Psoas muscle (tissue), 8 donors: Measurements from ENCODE around the gene ANAPC13. TPM values are rescaled to one million over a fixed set of nuclear protein-coding genes. Genes with fewer than 3 reads are reported as not detected.

Source experiments
- ATAC-seq, 4 donors: fragments of 200-7000 bp; cut with Tn5 transposase; one replicate each; pipeline ENCODE4 v1.9.1; 2020; ENCODE audit warnings: moderate library complexity in 3 of 4, mild to moderate bottlenecking in 2 of 4
- DNase-seq, 2 donors: peaks; one replicate each; pipeline ENCODE4 v3.0.0-alpha.2; 2020
- H3K27ac ChIP-seq: fragments of 200-600 bp; one replicate; pipeline ENCODE4 v1.8.0; 2022
- H3K27me3 ChIP-seq, 3 donors: fragments of 200-600 bp in 1 of 3; one replicate each; pipeline versions ENCODE4 v1.6.1 to v1.8.0; 2013 to 2022; ENCODE audit warnings: low read length in 2 of 3, mild to moderate bottlenecking in 2 of 3, moderate library complexity in 1 of 3; ENCODE audit not compliant: insufficient read depth in 3 of 3
- H3K36me3 ChIP-seq, 2 donors: fragments of 200-600 bp in 1 of 2; one replicate each; pipeline versions ENCODE4 v1.6.1 to v1.8.0; 2013 to 2022; ENCODE audit warnings: low read depth in 1 of 2, mild to moderate bottlenecking in 1 of 2, moderate library complexity in 1 of 2; ENCODE audit not compliant: insufficient read depth in 1 of 2
- H3K4me1 ChIP-seq: fragments of 200-600 bp; one replicate; pipeline ENCODE4 v1.8.0; 2022
- H3K4me3 ChIP-seq: fragments of 200-600 bp; one replicate; pipeline ENCODE4 v1.8.0; 2022; ENCODE audit warnings: mild to moderate bottlenecking
- H3K9me3 ChIP-seq: fragments of 200-600 bp; one replicate; pipeline ENCODE4 v1.8.0; 2022
- CTCF ChIP-seq: fragments of 200-600 bp; IDR thresholded peaks from one replicate; pipeline ENCODE4 v1.8.0; 2022; ENCODE audit warnings: antibody characterized with exemption
- WGBS, 3 donors: extraction: QIAGEN DNeasy Blood & Tissue Kit; methylation state at CpG; one replicate each; pipeline versions ENCODE4 v1.1.6 to v1.1.7; 2013; 5-methylcytosine and 5-hydroxymethylcytosine counted together
- intact Hi-C, 2 donors: fragments of 100-400 bp; cut with DNase I; formaldehyde crosslinking; loops; one replicate each; pipeline versions ENCODE4 v1.11.0 to v1.14.2; 2022
- polyA plus RNA-seq, 3 donors: library from polyadenylated mRNA; stranded (reverse); fragments of 200-250 nt; gene quantifications; one replicate each; pipeline ENCODE4 v1.2.3, GENCODE V29; 2013
- total RNA-seq, 4 donors: library from RNA; stranded (reverse); fragmentation: NEBNext Ultra II Directional in 2 of 4; extraction: Animal tissue kit (Norgen Biotek cat#: 25700) in 2 of 4; gene quantifications; one replicate each; pipeline versions ENCODE4 v1.2.1 to v1.2.4, GENCODE V29; 2021 to 2023
- donor health status: healthy with polysubstance abuse.
- donor health status: DM: no; HTN: no; CAD: no; lungs with moderate emphysema.
- donor health status: Bipolar disorder and iron deficiency.
- donor health status: healthy.
- donor health status: DM: yes; HTN: yes; CAD: no.
- donor health status: DM: no; HTN: no; CAD: no.
- donor health status: DM: no; HTN: no; CAD: no.
- donor health status: DM: yes; HTN: yes; CAD: no.

ANAPC13 gene
- total and polyA plus RNA-seq, 7 donors: 48.6 to 73.7 (median 65.8) TPM

- no peaks in the 10 kb centered on the region for H3K9me3 ChIP-seq
- TF ChIP-seq CTCF: no peak
- 46 to 83% (median 68%) methylated on average over 1 of the region's 1 CpG for WGBS, 3 donors
These were observed 38.4 kb downstream of the ANAPC13 start for GRCh38 chr3:134447351-134447750.

GRCh38 chr3:134446800-134447199 is 39.0 kb downstream of the ANAPC13 start:
- no peaks in the 10 kb centered on the region for H3K36me3 ChIP-seq
- DNase-seq (no peak), ATAC-seq (no peak)
- H3K4me1 ChIP-seq: peaks cover 7% of the 10 kb centered on the region
- intact Hi-C loops: no loop called here
- H3K4me3 ChIP-seq: no peak overlapping the region
- no peak for TF ChIP-seq CTCF
- no peaks in the 10 kb centered on the region for H3K27me3 ChIP-seq
- 57 to 61% (median 61%) methylated on average over 3 of the region's 3 CpGs for WGBS, 3 donors
- no peak overlapping the region for H3K27ac ChIP-seq
- H3K9me3 ChIP-seq: no peaks in the 10 kb centered on the region

More at GRCh38 chr3:134447351-134447750, 38.4 kb downstream of the ANAPC13 start:
- no peak overlapping the region for H3K4me3 ChIP-seq
- H3K27ac ChIP-seq: no peak overlapping the region
- no peaks in the 10 kb centered on the region for H3K27me3 ChIP-seq
- ATAC-seq (no peak), DNase-seq (no peak)
- intact Hi-C loops: no loop called here
- H3K4me1 ChIP-seq: peaks cover 7% of the 10 kb centered on the region
- no peaks in the 10 kb centered on the region for H3K36me3 ChIP-seq

GRCh38 chr3:134445636-134446035 is 40.1 kb downstream of the ANAPC13 start:
- DNase-seq (no peak), ATAC-seq (peak in 2 of 4 donors; percentile 50 to 61)
- no peak overlapping the region for H3K27ac ChIP-seq
- intact Hi-C loops: no loop called here
- H3K9me3 ChIP-seq: no peaks in the 10 kb centered on the region
- peaks cover 7% of the 10 kb centered on the region for H3K4me1 ChIP-seq
- H3K27me3 ChIP-seq: no peaks in the 10 kb centered on the region
- WGBS, 3 donors: 9 to 18% (median 16%) methylated on average over 1 of the region's 1 CpG
- TF ChIP-seq CTCF: no peak
- H3K4me3 ChIP-seq: no peak overlapping the region
- no peaks in the 10 kb centered on the region for H3K36me3 ChIP-seq

- H3K4me3 ChIP-seq: no peak overlapping the region
- no peak for TF ChIP-seq CTCF
- ATAC-seq: no peak
- H3K9me3 ChIP-seq: no peaks in the 10 kb centered on the region
- peaks cover 7% of the 10 kb centered on the region for H3K4me1 ChIP-seq
- intact Hi-C loops: no loop called here
- 90 to 95% (median 93%) methylated on average over 1 of the region's 1 CpG for WGBS, 3 donors
- no peak overlapping the region for H3K27ac ChIP-seq
- H3K36me3 ChIP-seq: no peaks in the 10 kb centered on the region
- DNase-seq: no peak
- H3K27me3 ChIP-seq: no peaks in the 10 kb centered on the region
These were observed 40.7 kb downstream of the ANAPC13 start for GRCh38 chr3:134445095-134445494.

GRCh38 chr3:134441821-134442220 is 44.0 kb downstream of the ANAPC13 start:
- no peak for DNase-seq
- 82 to 89% (median 86%) methylated on average over 2 of the region's 2 CpGs for WGBS, 3 donors
- ATAC-seq: no peak
- Histone ChIP-seq H3K4me3 (no peak overlapping the region), H3K9me3 (no peaks in the 10 kb centered on the region), H3K27ac (no peak overlapping the region), H3K27me3 (no peaks in the 10 kb centered on the region), H3K4me1 (peaks cover 5% of the 10 kb centered on the region), H3K36me3 (no peaks in the 10 kb centered on the region)
- intact Hi-C loops: no loop called here
- TF ChIP-seq CTCF: no peak
